ENCODE results near the gene SLC10A7.

SLC10A7 gene

GRCh38 chr4:146494143-146494542, 27.6 kb downstream of the SLC10A7 start:
- Histone ChIP-seq H4K20me1 (ENCODE audit: control insufficient read depth, insufficient read depth, low read depth, low read length) (no peaks in the 10 kb centered on the region), H3K9me3 (ENCODE audit: control insufficient read depth, insufficient read depth, low read length) (no peaks in the 10 kb centered on the region), H3K27ac (ENCODE audit: low read depth, low read length) (no peak overlapping the region), H3K9me2 (replicated peaks; ENCODE audit: control insufficient read depth, low read length) (no peaks in the 10 kb centered on the region), H3K4me3 (ENCODE audit: low read length) (no peak overlapping the region), H3K4me1 (ENCODE audit: control insufficient read depth, low read length) (no peaks in the 10 kb centered on the region), H3F3A (ENCODE audit: control insufficient read depth, insufficient read depth) (no peaks in the 10 kb centered on the region), H3K27me3 (ENCODE audit: control insufficient read depth, low read length) (no peaks in the 10 kb centered on the region), H3K4me2 (ENCODE audit: low read length) (no peak overlapping the region), H3K36me3 (ENCODE audit: control insufficient read depth, low read length) (no peaks in the 10 kb centered on the region), H3K79me2 (ENCODE audit: control insufficient read depth, low read length) (no peaks in the 10 kb centered on the region)
- TF ChIP-seq CTCF (IDR thresholded peaks at IDR 0.05; ENCODE audit: low read depth, low read length, poor library complexity, severe bottlenecking) (no peak), EZH2phosphoT487 (IDR thresholded peaks at IDR 0.05; ENCODE audit: borderline replicate concordance, low read length) (no peak)

- no peaks in the 10 kb centered on the region for H3K79me2 ChIP-seq (ENCODE audit: control insufficient read depth, low read length)
Observed at GRCh38 chr4:146490106-146490505, 31.6 kb downstream of the SLC10A7 start.

GRCh38 chr4:146488495-146489174, 33.1 kb downstream of the SLC10A7 start:
- TF ChIP-seq EZH2phosphoT487 (IDR thresholded peaks at IDR 0.05; ENCODE audit: borderline replicate concordance, low read length) (no peak), CTCF (IDR thresholded peaks at IDR 0.05; ENCODE audit: low read depth, low read length, poor library complexity, severe bottlenecking) (no peak)
- Histone ChIP-seq H3F3A (ENCODE audit: control insufficient read depth, insufficient read depth) (no peaks in the 10 kb centered on the region), H3K9me3 (ENCODE audit: control insufficient read depth, insufficient read depth, low read length) (no peaks in the 10 kb centered on the region), H3K4me1 (ENCODE audit: control insufficient read depth, low read length) (no peaks in the 10 kb centered on the region), H3K4me2 (ENCODE audit: low read length) (no peak overlapping the region), H3K9me2 (replicated peaks; ENCODE audit: control insufficient read depth, low read length) (no peaks in the 10 kb centered on the region), H3K27ac (ENCODE audit: low read depth, low read length) (no peak overlapping the region), H4K20me1 (ENCODE audit: control insufficient read depth, insufficient read depth, low read depth, low read length) (no peaks in the 10 kb centered on the region), H3K27me3 (ENCODE audit: control insufficient read depth, low read length) (no peaks in the 10 kb centered on the region), H3K79me2 (ENCODE audit: control insufficient read depth, low read length) (no peaks in the 10 kb centered on the region), H3K4me3 (ENCODE audit: low read length) (no peak overlapping the region), H3K36me3 (ENCODE audit: control insufficient read depth, low read length) (no peaks in the 10 kb centered on the region)

More at GRCh38 chr4:146490106-146490505, 31.6 kb downstream of the SLC10A7 start:
- Histone ChIP-seq H3K27me3 (ENCODE audit: control insufficient read depth, low read length) (no peaks in the 10 kb centered on the region), H3K4me1 (ENCODE audit: control insufficient read depth, low read length) (no peaks in the 10 kb centered on the region), H3K9me2 (replicated peaks; ENCODE audit: control insufficient read depth, low read length) (no peaks in the 10 kb centered on the region), H3K27ac (ENCODE audit: low read depth, low read length) (no peak overlapping the region), H3K4me3 (ENCODE audit: low read length) (no peak overlapping the region), H3F3A (ENCODE audit: control insufficient read depth, insufficient read depth) (no peaks in the 10 kb centered on the region), H3K36me3 (ENCODE audit: control insufficient read depth, low read length) (no peaks in the 10 kb centered on the region), H3K9me3 (ENCODE audit: control insufficient read depth, insufficient read depth, low read length) (no peaks in the 10 kb centered on the region), H4K20me1 (ENCODE audit: control insufficient read depth, insufficient read depth, low read depth, low read length) (no peaks in the 10 kb centered on the region), H3K4me2 (ENCODE audit: low read length) (no peak overlapping the region)
- TF ChIP-seq EZH2phosphoT487 (IDR thresholded peaks at IDR 0.05; ENCODE audit: borderline replicate concordance, low read length) (no peak), CTCF (IDR thresholded peaks at IDR 0.05; ENCODE audit: low read depth, low read length, poor library complexity, severe bottlenecking) (no peak)

Measured in DOHH2 (cell line).